Endothelial cell of umbilical vein (primary cell): ENCODE results near the gene TGM1. TPM values are rescaled to one million over a fixed set of nuclear protein-coding genes. Genes with fewer than 3 reads are reported as not detected.

ENCODE experiments used
- BruUV-seq: library from RNA; stranded (reverse); fragments of 400-500 nt; replicated peaks from 2 replicates; lab custom pipeline; 2021; lab: Mats Ljungman, UMichigan
- CTCF ChIA-PET: fragments of 300-600, 350-600 bp; sonication (Branson Sonifier 250); formaldehyde crosslinking; loops from one replicate; lab custom pipeline; 2021; ENCODE audit warnings: antibody characterized with exemption, inconsistent platforms; lab: Charles Lee
- POLR2A ChIA-PET: fragments of 300-600, 350-600 bp; sonication (Branson Sonifier 250); formaldehyde crosslinking; loops from one replicate; lab custom pipeline; 2021; ENCODE audit warnings: antibody characterized with exemption, inconsistent platforms; lab: Charles Lee
- DNase-seq: peaks from one replicate; pipeline ENCODE4 v3.0.0-alpha.2; 2011; ENCODE audit warnings: low read depth, low spot score
- FAIRE-seq: peaks from 2 replicates; lab custom pipeline; 2011; peaks lifted over from hg19 to GRCh38; lab: Jason Lieb, UNC
- H2AFZ ChIP-seq: 2 replicates; pipeline ENCODE4 v1.6.0; 2012; ENCODE audit warnings: low read depth, low read length, control low read depth, inconsistent platforms
- H3K27ac ChIP-seq: 2 replicates; pipeline ENCODE4 v1.5.1; 2011; ENCODE audit warnings: low read depth, mild to moderate bottlenecking, control low read depth, low read length, moderate library complexity; ENCODE audit not compliant: insufficient read depth
- H3K27me3 ChIP-seq, 2 experiments: 2 replicates each; pipeline versions ENCODE4 v1.6.0 to v1.6.1; 2011; ENCODE audit warnings: low read length in 2 of 2, mixed read lengths in 1 of 2; ENCODE audit not compliant: control insufficient read depth in 2 of 2, insufficient read depth in 2 of 2
- H3K36me3 ChIP-seq, 2 experiments: 2 replicates in 1 of 2; 3 replicates in 1 of 2; pipeline ENCODE4 v1.5.1; 2011; ENCODE audit warnings: low read length in 2 of 2, mild to moderate bottlenecking in 1 of 2, moderate library complexity in 1 of 2; ENCODE audit not compliant: control insufficient read depth in 2 of 2, insufficient read depth in 2 of 2; ENCODE audit errors: extremely low read depth in 1 of 2
- H3K4me1 ChIP-seq: 3 replicates; pipeline ENCODE4 v1.5.1; 2011; ENCODE audit warnings: mild to moderate bottlenecking, low read length; ENCODE audit not compliant: control insufficient read depth, insufficient read depth; ENCODE audit errors: extremely low read depth
- H3K4me2 ChIP-seq: 2 replicates; pipeline ENCODE4 v1.6.1; 2011; ENCODE audit warnings: low read length, control low read depth, mixed read lengths; ENCODE audit not compliant: insufficient read depth
- H3K4me3 ChIP-seq, 3 experiments: fragments of 200-600 bp in 1 of 3; sonication (generic), shearing (Covaris generic) in 1 of 3; replicated peaks in 1 of 3; 2 replicates each; pipeline ENCODE4 v1.5.1; 2011 to 2016; ENCODE audit warnings: control low read depth in 3 of 3, low read length in 3 of 3, mild to moderate bottlenecking in 2 of 3, inconsistent platforms in 1 of 3, low read depth in 1 of 3, moderate library complexity in 1 of 3; ENCODE audit not compliant: insufficient read depth in 1 of 3
- H3K79me2 ChIP-seq: 2 replicates; pipeline ENCODE4 v1.6.0; 2012; ENCODE audit warnings: low read length, inconsistent platforms; ENCODE audit not compliant: control insufficient read depth, insufficient read depth
- H3K9ac ChIP-seq: replicated peaks from 2 replicates; pipeline ENCODE3; 2011; ENCODE audit warnings: low read length, control low read depth; ENCODE audit not compliant: insufficient read depth; ENCODE audit errors: extremely low read depth
- H3K9me1 ChIP-seq: replicated peaks from 3 replicates; pipeline ENCODE4 v1.6.0; 2011; ENCODE audit warnings: mild to moderate bottlenecking, low read length; ENCODE audit not compliant: control insufficient read depth, insufficient read depth; ENCODE audit errors: extremely low read depth
- H3K9me3 ChIP-seq: replicated peaks from 2 replicates; pipeline ENCODE4 v1.5.1; 2012; ENCODE audit warnings: low read length, inconsistent platforms; ENCODE audit not compliant: control insufficient read depth, insufficient read depth
- H4K20me1 ChIP-seq: replicated peaks from 2 replicates; pipeline ENCODE3; 2011; ENCODE audit warnings: mild to moderate bottlenecking, low read length; ENCODE audit not compliant: control insufficient read depth, insufficient read depth; ENCODE audit errors: extremely low read depth
- CTCF ChIP-seq, 2 donors: IDR thresholded peaks; 1 replicate in 1 of 2; 2 replicates in 1 of 2; pipeline ENCODE4 v1.5.1; 2011; ENCODE audit warnings: low read length in 2 of 2, mild to moderate bottlenecking in 2 of 2, moderate library complexity in 2 of 2, control low read depth in 1 of 2, inconsistent platforms in 1 of 2, low read depth in 1 of 2; ENCODE audit not compliant: insufficient read depth in 1 of 2; ENCODE audit errors: extremely low read depth in 1 of 2
- EZH2 ChIP-seq: IDR thresholded peaks from 2 replicates; pipeline ENCODE4 v1.6.1; 2012; ENCODE audit warnings: borderline replicate concordance, low read depth, mild to moderate bottlenecking, moderate library complexity, low read length, inconsistent platforms; ENCODE audit not compliant: severe bottlenecking
- FOS ChIP-seq: IDR thresholded peaks from 2 replicates; pipeline ENCODE4 v1.6.1; 2011; ENCODE audit warnings: mild to moderate bottlenecking, low read length, moderate library complexity, borderline replicate concordance; ENCODE audit not compliant: insufficient read depth
- GATA2 ChIP-seq: IDR thresholded peaks from 2 replicates; pipeline ENCODE4 v1.7.0; 2011; ENCODE audit warnings: low read depth, mild to moderate bottlenecking, moderate library complexity, mixed read lengths, low read length; ENCODE audit not compliant: insufficient read length, insufficient read depth
- JUN ChIP-seq: IDR thresholded peaks from 2 replicates; pipeline ENCODE4 v1.6.1; 2011; ENCODE audit warnings: borderline replicate concordance, low read depth; ENCODE audit not compliant: insufficient read length, insufficient read depth
- MAX ChIP-seq: IDR thresholded peaks from 2 replicates; pipeline ENCODE4 v1.6.1; 2011; ENCODE audit not compliant: insufficient read depth, insufficient read length
- MYC ChIP-seq: IDR thresholded peaks from one replicate; pipeline ENCODE4 v1.6.1; 2011; ENCODE audit warnings: mild to moderate bottlenecking, low read depth, low read length
- POLR2A ChIP-seq: IDR thresholded peaks from 2 replicates; pipeline ENCODE4 v1.6.1; 2012; ENCODE audit warnings: low read depth, mild to moderate bottlenecking, control low read depth, low read length
- POLR2AphosphoS5 ChIP-seq: IDR thresholded peaks from 2 replicates; pipeline ENCODE4 v1.6.1; 2012; ENCODE audit warnings: low read depth, mild to moderate bottlenecking, control low read depth, low read length, moderate library complexity; ENCODE audit not compliant: insufficient read depth
- dilution Hi-C: fragments of 300-500 bp; cut with MboI; formaldehyde crosslinking; loops from one replicate; pipeline ENCODE4 v1.15.0; 2019; ENCODE audit warnings: low sequenced_read_pairs; ENCODE audit not compliant: extremely low pct_ligation_motif_present
- intact Hi-C: fragments of 100-400 bp; cut with micrococcal nuclease; formaldehyde crosslinking; loops from one replicate; pipeline ENCODE4 v1.10.0; 2022
- polyA plus RNA-seq, 4 experiments: library from polyadenylated mRNA; depleted of rRNA in 3 of 4; stranded (reverse) in 3 of 4; unstranded in 1 of 4; fragments of >200 nt; gene quantifications; 2 replicates each; pipeline versions ENCODE4 v1.2.1 to v1.2.3, GENCODE V29; 2011 to 2012; ENCODE audit warnings: missing spikeins in 1 of 4
- total RNA-seq: library from RNA; stranded (reverse); gene quantifications from 2 replicates; pipeline ENCODE4 v1.2.3, GENCODE V29; 2021

Gene TGM1
- total and polyA plus RNA-seq, 2 donors (not counting 3 experiments of a cell fraction or from before 2014, with no cell fraction given) = 1.0 to 3.4 TPM

DNA sequence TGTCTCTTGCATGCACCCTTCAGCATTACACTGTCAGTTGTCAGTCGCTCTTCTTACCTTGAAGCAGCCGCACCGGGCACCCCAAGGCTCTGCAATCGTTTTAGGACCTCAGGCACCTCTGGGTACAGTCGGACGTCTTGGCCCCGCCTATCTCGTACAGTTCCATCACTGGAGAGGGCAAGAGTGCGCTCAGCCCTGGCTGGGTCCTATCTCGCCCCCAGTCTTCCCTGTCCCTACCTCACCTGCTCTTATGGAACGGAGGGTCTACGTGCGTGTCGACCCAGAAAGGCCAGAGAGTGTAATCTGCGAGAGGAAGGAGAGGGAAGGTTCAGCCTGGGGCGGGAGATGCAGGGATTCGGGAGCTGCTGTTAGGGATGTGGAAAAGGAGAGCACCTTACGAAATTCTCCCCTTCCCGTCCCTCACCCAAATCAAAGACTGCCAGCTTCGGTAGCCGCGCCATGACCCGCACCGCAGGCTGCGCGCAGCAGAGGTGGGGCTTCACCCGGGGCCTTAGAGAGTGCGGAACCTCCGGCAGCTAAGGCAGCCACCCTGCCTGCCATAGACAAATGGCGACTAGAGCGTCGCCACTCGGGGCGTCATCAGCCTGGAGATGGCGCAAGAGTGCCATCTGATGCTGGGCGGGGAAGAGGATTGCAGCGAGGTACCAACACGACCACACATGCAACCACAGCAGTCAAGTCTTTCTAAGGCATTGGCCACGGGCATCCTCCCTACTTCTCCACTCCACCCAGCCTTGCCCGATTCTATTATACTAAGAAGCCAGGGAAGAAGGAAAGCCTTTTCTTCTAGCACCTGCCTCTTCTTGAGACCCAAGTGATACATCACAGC is 47.3 kb downstream of the TGM1 start, which contains the start of gene MDP1:
Gene MDP1 (minus strand): TSS at position 572 of the 850 bp plus-strand sequence. CDS start 111 bp downstream, at position 461.
- peaks cover 19% of the 10 kb centered on the region for H3K79me2 ChIP-seq

More for the DNA sequence above, 47.3 kb downstream of the TGM1 start, which contains the start of gene MDP1:
- H3K4me1 ChIP-seq = peaks cover 11% of the 10 kb centered on the region
- H3K4me3 ChIP-seq = peak within 1 kb of the TSS; percentile 57 to 69 (median 64)
- no peaks in the 10 kb centered on the region for H4K20me1 ChIP-seq
- intact Hi-C loops = loop anchor here (1.0 to 5.0 kb wide), 5 partner anchors 27 to 216 kb away; partner anchors contain the start of genes RABGGTA and TINF2
- peak within 1 kb of the TSS; percentile 77 for H3K4me2 ChIP-seq
- no peaks in the 10 kb centered on the region for H3K9me1 ChIP-seq
- ChIA-PET POLR2A (interaction anchor here (0.8 to 3.4 kb wide), 4 partner anchors 9 to 92 kb away, joined by 3 to 21 read pairs (median 6); partner anchors contain the start of genes CIDEB and TINF2), CTCF (interaction anchor here (0.6 to 4.9 kb wide), 30 partner anchors 9 to 926 kb away, joined by 3 to 71 read pairs (median 6); partner anchors contain the start of genes CIDEB, EMC9, GMPR2 and IPO4)
- peak; percentile 91 for DNase-seq
- dilution Hi-C loops = no loop called here
- peak within 1 kb of the TSS; percentile 87 for H3K9ac ChIP-seq
- H2AFZ ChIP-seq = peak within 1 kb of the TSS; percentile 74
- TF ChIP-seq POLR2A = peak; percentile 88
- no peak for TF ChIP-seq FOS
- TF ChIP-seq GATA2 = no peak
- TF ChIP-seq MAX = no peak
- TF ChIP-seq EZH2 = no peak
- TF ChIP-seq POLR2AphosphoS5 = peak; percentile 90
- peak; percentile 64 for TF ChIP-seq MYC
- peak; percentile 84 to 86 for TF ChIP-seq CTCF (IDR thresholded peaks at IDR 0.05; ENCODE audit: extremely low read depth in 1 of 2, insufficient read depth in 1 of 2, low read depth in 1 of 2, low read length in 2 of 2)
- TF ChIP-seq JUN = no peak
- H3K27me3 ChIP-seq = no peaks in the 10 kb centered on the region
- H3K27ac ChIP-seq = peak within 1 kb of the TSS; percentile 61
- peak; percentile 95 for FAIRE-seq
- H3K9me3 ChIP-seq = no peaks in the 10 kb centered on the region
- BruUV-seq = no TSS peak
- peaks cover 2 to 4% of the 10 kb centered on the region in 2 experiments for H3K36me3 ChIP-seq
